Aorta (tissue), 5 donors: ENCODE results near the gene TTLL5. TPM values are rescaled to one million over a fixed set of nuclear protein-coding genes. Genes with fewer than 3 reads are reported as not detected.

Experiments used
- ATAC-seq: fragments of 200-7000 bp; cut with Tn5 transposase; one replicate; pipeline ENCODE4 v1.9.1; 2022; ENCODE audit warnings: moderate library complexity; ENCODE audit not compliant: low FRiP score
- DNase-seq, 2 donors: peaks; one replicate each; pipeline ENCODE4 v3.0.0-alpha.2; 2020
- H3K27ac ChIP-seq, 2 donors: one replicate each; pipeline ENCODE4 v1.5.1; 2013; ENCODE audit warnings: low read length in 2 of 2, mild to moderate bottlenecking in 2 of 2, moderate library complexity in 2 of 2, control low read depth in 1 of 2, inconsistent platforms in 1 of 2, low read depth in 1 of 2
- H3K27me3 ChIP-seq, 2 donors: one replicate each; pipeline ENCODE4 v1.6.1; 2013; ENCODE audit warnings: control low read depth in 1 of 2, low read length in 1 of 2, mild to moderate bottlenecking in 1 of 2, moderate library complexity in 1 of 2; ENCODE audit not compliant: insufficient read depth in 2 of 2, control insufficient read depth in 1 of 2
- H3K36me3 ChIP-seq, 2 donors: one replicate each; pipeline ENCODE4 v1.6.1; 2013; ENCODE audit warnings: control low read depth in 1 of 2, low read length in 1 of 2, mild to moderate bottlenecking in 1 of 2; ENCODE audit not compliant: insufficient read depth in 2 of 2, control insufficient read depth in 1 of 2
- H3K4me1 ChIP-seq, 2 donors: one replicate each; pipeline ENCODE4 v1.6.1; 2013; ENCODE audit warnings: low read length in 2 of 2, control low read depth in 1 of 2, mild to moderate bottlenecking in 1 of 2, moderate library complexity in 1 of 2; ENCODE audit not compliant: insufficient read depth in 2 of 2, control insufficient read depth in 1 of 2
- H3K4me3 ChIP-seq, 2 donors: one replicate each; pipeline ENCODE4 v1.5.1; 2013; ENCODE audit warnings: low read length in 2 of 2, control low read depth in 1 of 2, mild to moderate bottlenecking in 1 of 2
- H3K9me3 ChIP-seq: one replicate; pipeline ENCODE4 v1.6.1; 2013; ENCODE audit warnings: mild to moderate bottlenecking, low read length; ENCODE audit not compliant: control insufficient read depth
- WGBS, 2 donors: extraction: QIAGEN DNeasy Blood & Tissue Kit; methylation state at CpG; one replicate each; pipeline ENCODE4 v1.1.7; 2013; 5-methylcytosine and 5-hydroxymethylcytosine counted together
- intact Hi-C, 2 donors: fragments of 100-400 bp; cut with DNase I; formaldehyde crosslinking; loops; one replicate each; pipeline versions ENCODE4 v1.14.2 to v1.15.0; 2022
- polyA plus RNA-seq, 2 donors: library from polyadenylated mRNA; stranded (reverse); fragments of 200-250 nt; gene quantifications; one replicate each; pipeline ENCODE4 v1.2.3, GENCODE V29; 2013
- total RNA-seq, 2 donors: library from RNA; stranded (reverse); fragmentation: NEBNext Ultra II Directional; extraction: Animal tissue kit (Norgen Biotek cat#: 25700); gene quantifications; one replicate each; pipeline ENCODE4 v1.2.1, GENCODE V29; 2021
- donor health status: healthy with polysubstance abuse.
- donor health status: Bipolar disorder and iron deficiency.
- donor health status: DM: no; HTN: no; CAD: no.
- donor health status: DM: no; HTN: no; CAD: no.
- donor health status: DM: yes; HTN: yes; CAD: no.

TTLL5 gene
- total and polyA plus RNA-seq, 4 donors = 7.7 to 40.8 (median 22.8) TPM

DNA sequence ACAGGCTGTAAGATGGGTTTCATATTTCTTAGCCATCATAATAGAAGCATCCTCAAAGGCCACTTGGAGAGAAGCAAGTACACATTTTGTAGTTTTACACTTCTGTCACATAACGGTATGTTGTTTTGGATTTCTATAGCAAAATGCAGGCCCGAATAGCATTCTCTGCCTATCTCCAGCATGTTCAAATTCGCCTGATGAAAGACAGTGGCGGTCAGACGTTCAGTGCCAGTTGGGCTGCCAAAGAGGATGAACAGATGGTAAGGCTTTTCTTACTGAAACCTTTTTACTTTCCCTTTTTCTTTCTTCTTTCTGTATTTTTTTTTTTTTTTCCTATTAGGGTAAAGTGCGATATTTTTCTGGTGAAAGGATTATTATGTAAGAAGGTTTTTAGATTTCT is 110.5 kb downstream of the TTLL5 start:
- peaks cover 4 to 5% of the 10 kb centered on the region in 2 donors for H3K4me1 ChIP-seq
- 92 to 93% methylated on average over 6 of the region's 6 CpGs for WGBS, 2 donors
- DNase-seq (no peak), ATAC-seq (no peak)
- H3K27ac ChIP-seq = no peak overlapping the region
- H3K4me3 ChIP-seq = no peak overlapping the region
- intact Hi-C loops = no loop called here
- H3K9me3 ChIP-seq = no peaks in the 10 kb centered on the region
- no peaks in the 10 kb centered on the region for H3K27me3 ChIP-seq
- peaks cover 3 to 4% of the 10 kb centered on the region in 2 donors for H3K36me3 ChIP-seq

DNA sequence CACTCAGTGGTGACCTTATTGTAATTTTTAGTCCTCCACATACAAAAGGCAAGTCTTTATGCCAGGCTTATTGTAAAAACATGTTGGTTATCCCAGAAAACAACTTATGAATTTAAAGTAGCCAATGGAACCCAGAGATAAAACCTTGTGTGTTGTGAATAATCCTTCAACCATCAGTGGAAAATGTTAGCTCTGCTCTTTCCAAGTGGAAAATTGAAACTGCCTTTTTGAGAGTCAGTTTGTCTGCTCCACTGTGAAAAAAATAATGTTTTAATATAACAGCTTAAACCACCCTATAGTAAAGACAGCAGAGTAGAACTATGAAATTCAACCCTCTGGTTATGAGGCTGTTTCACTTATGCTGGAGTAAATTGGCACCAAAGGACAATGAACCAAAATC is 112.0 kb downstream of the TTLL5 start:
- Histone ChIP-seq H3K4me1 (peaks cover 4% of the 10 kb centered on the region in 2 donors), H3K4me3 (no peak overlapping the region), H3K9me3 (no peaks in the 10 kb centered on the region), H3K36me3 (peaks cover 3 to 4% of the 10 kb centered on the region in 2 donors), H3K27me3 (no peaks in the 10 kb centered on the region), H3K27ac (no peak overlapping the region)
- intact Hi-C loops = no loop called here
- DNase-seq (no peak), ATAC-seq (no peak)

DNA sequence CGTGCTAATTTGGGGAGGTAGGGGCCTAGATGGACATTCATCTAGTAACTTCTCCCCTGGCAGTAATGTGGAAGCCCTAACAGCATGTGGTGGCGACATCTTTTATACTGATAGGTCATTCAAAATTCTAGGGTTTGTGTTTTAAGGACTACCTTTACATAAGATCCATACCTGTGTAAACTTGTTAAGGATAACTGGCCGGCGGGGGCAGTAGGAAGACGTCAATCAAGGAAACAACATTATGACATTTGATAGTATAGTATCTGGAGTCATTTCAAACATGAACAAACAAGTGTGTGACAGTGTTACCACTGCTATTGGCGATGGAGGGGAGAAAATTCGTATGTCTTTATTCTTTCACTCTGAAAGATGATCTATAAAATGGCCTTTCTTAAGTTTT is 120.0 kb downstream of the TTLL5 start:
- intact Hi-C loops = no loop called here
- no peaks in the 10 kb centered on the region for H3K9me3 ChIP-seq
- peaks cover 3 to 4% of the 10 kb centered on the region in 2 donors for H3K36me3 ChIP-seq
- H3K4me3 ChIP-seq = no peak overlapping the region
- no peak overlapping the region for H3K27ac ChIP-seq
- 97% methylated on average over 7 of the region's 7 CpGs for WGBS, 2 donors
- no peaks in the 10 kb centered on the region for H3K4me1 ChIP-seq
- no peaks in the 10 kb centered on the region for H3K27me3 ChIP-seq
- ATAC-seq (no peak), DNase-seq (no peak)

DNA sequence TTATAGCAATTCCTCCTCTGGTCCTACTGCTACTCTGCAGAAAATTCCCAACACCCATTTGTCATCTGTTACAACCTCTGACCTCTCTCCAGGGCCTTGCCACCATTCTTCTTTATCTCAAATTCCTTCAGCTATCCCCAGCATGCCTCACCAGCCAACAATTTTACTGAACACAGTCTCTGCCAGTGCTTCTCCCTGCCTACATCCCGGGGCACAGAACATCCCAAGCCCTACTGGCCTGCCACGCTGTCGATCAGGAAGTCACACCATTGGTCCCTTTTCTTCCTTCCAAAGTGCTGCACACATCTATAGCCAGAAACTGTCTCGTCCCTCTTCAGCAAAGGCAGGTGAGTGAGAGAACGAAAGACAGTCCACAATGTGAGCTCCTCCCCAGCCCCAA is 122.1 kb downstream of the TTLL5 start:
- Histone ChIP-seq H3K4me3 (no peak overlapping the region), H3K27me3 (no peaks in the 10 kb centered on the region), H3K36me3 (peaks cover 3 to 4% of the 10 kb centered on the region in 2 donors), H3K9me3 (no peaks in the 10 kb centered on the region), H3K27ac (no peak overlapping the region), H3K4me1 (no peaks in the 10 kb centered on the region)
- ATAC-seq (no peak), DNase-seq (no peak)
- intact Hi-C loops = no loop called here
- WGBS, 2 donors = 77 to 78% methylated on average over 5 of the region's 5 CpGs

DNA sequence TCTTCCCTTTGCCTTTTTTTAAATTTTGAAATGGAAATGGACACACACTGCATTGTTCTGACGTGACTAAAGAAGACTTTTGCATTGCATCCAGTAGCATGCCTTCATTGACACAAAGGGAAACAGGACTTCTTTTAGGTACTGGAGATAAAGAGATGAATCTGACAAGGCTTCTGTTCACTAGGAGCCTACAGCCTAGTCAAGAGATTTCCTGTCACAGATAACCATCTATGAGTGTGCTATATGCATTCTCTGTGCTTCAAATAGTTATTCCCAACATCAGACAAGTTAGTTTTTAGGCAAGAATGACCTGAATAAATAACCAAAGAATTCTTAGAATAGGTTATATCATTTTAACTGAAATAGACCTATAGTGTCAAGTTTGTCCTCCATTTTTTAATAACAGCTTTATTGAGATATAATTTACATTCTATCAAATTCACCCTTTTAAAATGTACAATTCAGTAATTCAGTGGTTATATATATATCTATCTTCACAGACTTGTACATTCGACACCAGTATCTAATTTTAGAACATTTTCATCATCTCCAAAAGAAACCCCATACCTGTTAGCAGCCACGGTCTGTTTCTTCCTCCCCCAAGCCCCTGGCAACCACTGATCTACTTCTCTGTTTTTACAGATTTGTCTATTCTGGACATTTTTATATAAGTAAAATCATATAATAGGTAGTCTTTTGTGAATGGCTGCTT is 122.7 kb downstream of the TTLL5 start:
- Histone ChIP-seq H3K4me3 (no peak overlapping the region), H3K4me1 (no peaks in the 10 kb centered on the region), H3K27me3 (no peaks in the 10 kb centered on the region), H3K36me3 (peaks cover 3 to 4% of the 10 kb centered on the region in 2 donors), H3K27ac (no peak overlapping the region), H3K9me3 (no peaks in the 10 kb centered on the region)
- intact Hi-C loops = no loop called here
- no peak for DNase-seq
- 91 to 95% methylated on average over 3 of the region's 3 CpGs for WGBS, 2 donors
- no peak for ATAC-seq

DNA sequence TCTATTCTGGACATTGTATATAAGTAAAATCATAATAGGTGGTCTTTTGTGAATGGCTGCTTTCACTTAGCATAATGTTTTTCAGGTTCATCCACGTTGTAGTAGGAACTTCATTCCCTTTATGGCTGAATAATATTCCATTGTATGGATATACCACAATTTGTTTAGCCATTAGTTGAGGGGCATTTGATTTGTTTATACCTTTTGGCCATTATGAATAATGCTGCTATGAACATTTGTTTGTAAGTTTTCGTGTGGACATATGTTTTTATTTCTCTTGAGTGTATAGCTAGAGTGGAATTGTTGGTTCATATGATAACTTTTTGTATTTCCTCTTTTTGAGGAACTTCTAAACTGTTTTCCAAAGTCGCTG is 123.3 kb downstream of the TTLL5 start:
- Histone ChIP-seq H3K36me3 (peaks cover 3 to 4% of the 10 kb centered on the region in 2 donors), H3K9me3 (no peaks in the 10 kb centered on the region), H3K4me3 (no peak overlapping the region), H3K27ac (no peak overlapping the region), H3K4me1 (no peaks in the 10 kb centered on the region), H3K27me3 (no peaks in the 10 kb centered on the region)
- intact Hi-C loops = no loop called here
- DNase-seq (no peak), ATAC-seq (no peak)
- WGBS, 2 donors = 97 to 98% methylated on average over 3 of the region's 3 CpGs

DNA sequence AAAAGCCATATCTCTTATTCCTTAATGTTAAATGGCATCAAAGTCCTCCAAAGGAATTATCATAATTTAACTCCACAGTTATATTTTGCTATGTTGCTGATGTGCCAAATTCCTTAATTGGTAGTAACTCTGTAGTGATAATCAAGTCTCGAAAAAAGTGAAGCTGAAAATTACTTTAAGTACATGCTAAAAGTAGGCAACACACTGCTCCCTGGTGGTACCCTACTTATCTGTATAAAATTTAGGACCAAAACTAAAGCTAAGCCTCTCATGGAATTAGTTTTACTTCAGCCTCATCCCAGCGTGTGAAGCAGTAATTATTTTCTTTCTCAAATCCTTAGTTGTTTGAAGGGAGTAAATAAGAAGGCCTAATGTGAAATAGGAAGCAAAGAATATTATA is 132.8 kb downstream of the TTLL5 start:
- no peaks in the 10 kb centered on the region for H3K36me3 ChIP-seq
- ATAC-seq = peak; percentile 74
- H3K27ac ChIP-seq = no peak overlapping the region
- no peak overlapping the region for H3K4me3 ChIP-seq
- intact Hi-C loops = loop anchor here (1.0 to 10.0 kb wide), 4 partner anchors 79 to 188 kb away; no protein-coding TSS in a partner anchor
- 36 to 38% methylated on average over 2 of the region's 2 CpGs for WGBS, 2 donors
- no peaks in the 10 kb centered on the region for H3K4me1 ChIP-seq
- H3K27me3 ChIP-seq = no peaks in the 10 kb centered on the region
- H3K9me3 ChIP-seq = no peaks in the 10 kb centered on the region
- DNase-seq = no peak

DNA sequence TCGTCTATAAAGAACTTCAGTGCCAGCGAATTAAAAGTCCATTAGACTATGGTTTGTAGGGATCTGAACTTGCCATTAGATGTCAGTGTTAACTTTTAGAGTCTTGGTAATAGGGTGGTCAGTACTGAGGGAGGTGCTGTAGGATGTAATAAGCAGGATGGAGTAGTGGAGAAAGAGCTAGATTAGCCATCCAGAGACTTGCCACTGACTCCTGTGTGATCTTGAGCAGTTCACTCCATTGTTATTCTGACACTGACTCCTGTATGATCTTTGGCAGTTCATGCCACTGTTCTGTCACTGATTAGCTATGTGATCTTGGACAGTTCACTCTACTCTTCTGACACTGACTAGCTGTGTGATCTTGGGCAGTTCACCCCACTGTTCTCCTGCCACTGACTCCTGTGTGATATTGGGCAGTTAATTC is 133.6 kb downstream of the TTLL5 start:
- Histone ChIP-seq H3K4me1 (no peaks in the 10 kb centered on the region), H3K36me3 (no peaks in the 10 kb centered on the region), H3K4me3 (no peak overlapping the region), H3K9me3 (no peaks in the 10 kb centered on the region), H3K27ac (no peak overlapping the region), H3K27me3 (no peaks in the 10 kb centered on the region)
- WGBS, 2 donors = 5 to 10% methylated on average over 2 of the region's 2 CpGs
- intact Hi-C loops = loop anchor here (1.0 to 10.0 kb wide), 4 partner anchors 80 to 188 kb away; no protein-coding TSS in a partner anchor
- no peak for DNase-seq
- ATAC-seq = peak; percentile 93

DNA sequence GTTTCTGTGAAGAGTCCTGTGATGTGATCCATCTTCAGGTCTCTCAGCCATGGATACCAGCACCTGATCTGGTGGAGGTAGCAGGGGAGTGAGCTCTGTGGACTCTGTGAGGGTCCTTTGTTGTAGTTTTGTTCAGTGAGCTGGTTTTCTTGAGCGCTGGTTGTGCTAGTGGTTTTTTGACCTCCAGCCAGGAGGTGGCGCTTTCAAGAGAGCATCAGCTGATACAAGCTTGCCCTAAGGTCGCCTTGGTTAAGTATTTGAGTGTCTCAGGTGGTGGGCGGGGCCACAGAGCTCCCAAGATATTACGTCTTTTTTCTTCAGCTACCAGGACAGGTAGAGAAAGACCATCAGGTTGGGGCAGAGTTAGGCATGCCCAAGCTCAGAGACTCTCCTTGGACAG is 139.7 kb downstream of the TTLL5 start:
- ATAC-seq = no peak
- intact Hi-C loops = no loop called here
- 94 to 95% methylated on average over 5 of the region's 5 CpGs for WGBS, 2 donors

More for the DNA sequence above, 139.7 kb downstream of the TTLL5 start:
- peaks cover 0 to 5% of the 10 kb centered on the region in 2 donors for H3K4me1 ChIP-seq
- DNase-seq = no peak
- H3K9me3 ChIP-seq = no peaks in the 10 kb centered on the region
- H3K27ac ChIP-seq = no peak overlapping the region
- H3K27me3 ChIP-seq = no peaks in the 10 kb centered on the region
- H3K36me3 ChIP-seq = no peaks in the 10 kb centered on the region
- no peak overlapping the region for H3K4me3 ChIP-seq
